Measurements from ENCODE around the gene KHDC1L. TPM values are rescaled to one million over a fixed set of nuclear protein-coding genes. Genes with fewer than 3 reads are reported as not detected.

The KHDC1L gene
- total and polyA plus RNA-seq, 2 of the 4 experiments (the other 2 are of a cell fraction) = 0.18 to 0.68 TPM

DNA sequence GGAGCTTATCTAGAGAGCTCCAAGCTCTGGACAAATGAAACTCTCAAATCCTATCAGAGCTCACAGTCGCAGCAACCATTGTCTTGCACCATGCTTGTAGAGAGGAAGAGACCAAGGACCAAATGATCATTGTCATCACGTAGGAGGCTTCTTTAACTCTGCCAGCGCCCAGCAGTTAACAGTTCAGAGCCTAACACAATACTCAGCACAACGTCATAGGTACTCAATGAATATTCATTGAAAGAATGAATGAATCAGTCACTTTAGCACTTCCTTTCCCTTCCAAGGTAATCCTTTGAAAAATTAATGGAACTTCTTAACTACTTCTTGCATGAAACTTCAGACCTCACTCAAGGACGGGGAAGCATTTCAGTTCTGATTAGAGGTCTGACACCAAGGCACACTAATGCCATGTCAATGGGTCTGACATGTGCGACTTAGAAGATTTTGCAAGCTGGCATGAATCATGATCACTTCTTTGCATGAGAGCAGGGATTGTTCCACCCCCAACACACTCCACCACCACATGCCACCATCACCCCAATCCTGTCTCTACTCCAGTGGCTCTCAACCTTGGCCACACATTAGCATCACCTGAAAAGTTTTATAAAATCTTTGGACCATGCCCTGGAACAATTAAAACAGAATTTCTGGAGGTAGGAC lies 45.1 kb downstream of the KHDC1L start:
- Histone ChIP-seq H2BK15ac (ENCODE audit: low read depth, low read length) (no peak overlapping the region), H3K56ac (ENCODE audit: extremely low read depth, insufficient read depth, low read length) (no peak overlapping the region), H2AK9ac (replicated peaks; ENCODE audit: low read depth, low read length, poor library complexity) (no peak overlapping the region), H2BK20ac (ENCODE audit: low read depth, low read length) (no peak overlapping the region), H3K18ac (ENCODE audit: low read depth, low read length) (no peak overlapping the region), H2AFZ (replicated peaks; ENCODE audit: low read length, poor library complexity) (no peak overlapping the region), H3K4me2 (ENCODE audit: low read depth, low read length) (peak overlapping the region; percentile 91), H4K20me1 (ENCODE audit: insufficient read depth, low read length) (no peaks in the 10 kb centered on the region), H3K27me3 (ENCODE audit: control insufficient read depth, insufficient read depth, low read length) (peaks cover 2% of the 10 kb centered on the region), H3K23ac (ENCODE audit: low read depth, low read length) (peak overlapping the region; percentile 1; the same call in 1 of the 2 replicates), H3K79me1 (ENCODE audit: low read depth in 1 of 2, low read length in 2 of 2) (no peaks in the 10 kb centered on the region), H3K4me3 (ENCODE audit: insufficient read depth, low read depth, low read length) (no peak overlapping the region; the same call in 1 of the 2 replicates), H3K9ac (ENCODE audit: low read depth, low read length) (no peak overlapping the region), H3K36me3 (ENCODE audit: control insufficient read depth, insufficient read depth, low read length) (no peaks in the 10 kb centered on the region), H2BK120ac (ENCODE audit: low read depth, low read length) (peak overlapping the region; percentile 2; the same call in 1 of the 2 replicates), H2AK5ac (ENCODE audit: low read depth, low read length) (no peak overlapping the region), H4K8ac (ENCODE audit: low read depth in 2 of 2, low read length in 2 of 2) (no peak overlapping the region), H4K91ac (ENCODE audit: insufficient read depth, low read depth, low read length) (no peak overlapping the region), H3K4me1 (ENCODE audit: control insufficient read depth, insufficient read depth, low read length) (0 out of 2 replicates have a peak, but pooled peaks cover 2% of the 10 kb centered on the region), H3K27ac (ENCODE audit: insufficient read depth, low read length) (no peak overlapping the region), H3K4ac (ENCODE audit: low read depth, low read length) (no peak overlapping the region; the same call in 1 of the 2 replicates), H2BK5ac (ENCODE audit: low read depth, low read length, poor library complexity, severe bottlenecking) (no peak overlapping the region), H3K9me3 (ENCODE audit: control insufficient read depth, insufficient read depth, low read length) (no peaks in the 10 kb centered on the region), H4K5ac (ENCODE audit: low read depth, low read length) (no peak overlapping the region), H3K14ac (replicated peaks; ENCODE audit: low read depth, low read length) (peak overlapping the region; percentile 29), H3K9me1 (ENCODE audit: insufficient read depth, low read length) (0 out of 2 replicates have a peak, but pooled peaks cover 3% of the 10 kb centered on the region)
- in situ Hi-C loops (cut with MboI; ENCODE audit: low sequenced_read_pairs) = loop anchor here (5.0 kb wide), 1 partner anchor 768 kb away; no protein-coding TSS in a partner anchor
- 64% methylated on average over 3 of the region's 6 CpGs; no CpG with 5 or more reads in 1 of the 2 experiments for WGBS, 2 experiments (ENCODE audit: extremely low coverage in 2 of 2, insufficient read length in 1 of 2)
- BruUV-seq (replicated peaks) = no TSS peak
- dilution Hi-C loops (cut with HindIII; ENCODE audit: low sequenced_read_pairs, unreplicated experiment) = no loop called here
- intact Hi-C loops (cut with micrococcal nuclease) = loop anchor here (2.0 to 10.0 kb wide), 5 partner anchors 49 to 1035 kb away; no protein-coding TSS in a partner anchor
- ChIA-PET POLR2A (ENCODE audit: unreplicated experiment) (interaction anchor here (0.6 kb wide), 1 partner anchor 769 kb away, joined by 3 read pairs; no protein-coding TSS in a partner anchor), CTCF (interaction anchor here (0.8 kb wide), 1 partner anchor 596 kb away, joined by 3 read pairs; no protein-coding TSS in a partner anchor)
- ATAC-seq (ENCODE audit: low read depth) (0 out of 2 replicates have a peak, but pooled peaks have one; percentile 8), DNase-seq (peak; percentile 25)
- TF ChIP-seq MAFK (IDR thresholded peaks at IDR 0.05; ENCODE audit: low read depth, low read length) (peak; percentile 54), RAD21 (IDR thresholded peaks at IDR 0.05; ENCODE audit: low read length) (no peak), BHLHE40 (IDR thresholded peaks at IDR 0.05; ENCODE audit: low read depth, low read length) (0 out of 2 replicates have a peak, but pooled peaks have one; percentile 2)

All from IMR-90 (cell line).